ENCODE data around the gene NID1.

DNA sequence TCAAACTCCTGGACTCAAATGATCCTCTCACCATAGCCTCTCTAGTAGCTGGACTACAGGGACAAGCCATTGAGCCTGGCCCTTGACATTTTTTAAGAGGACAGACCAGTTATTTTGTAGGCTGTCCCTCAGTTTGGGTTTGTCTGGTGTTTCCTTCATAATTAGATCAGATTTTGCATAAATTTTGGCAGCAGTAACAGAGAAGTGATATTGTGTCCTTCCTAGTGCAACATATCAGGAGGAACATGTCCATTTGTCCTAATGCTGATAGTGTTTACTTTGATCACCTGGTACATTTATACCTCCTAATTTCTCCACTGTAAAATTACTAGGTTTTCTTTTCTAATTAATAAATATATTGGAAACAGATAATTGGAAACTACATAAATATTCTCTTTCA, 5.9 kb upstream of the NID1 start:
- TF ChIP-seq POLR2A (IDR thresholded peaks at IDR 0.05) = no peak
- TF ChIP-seq, protein P1, sequence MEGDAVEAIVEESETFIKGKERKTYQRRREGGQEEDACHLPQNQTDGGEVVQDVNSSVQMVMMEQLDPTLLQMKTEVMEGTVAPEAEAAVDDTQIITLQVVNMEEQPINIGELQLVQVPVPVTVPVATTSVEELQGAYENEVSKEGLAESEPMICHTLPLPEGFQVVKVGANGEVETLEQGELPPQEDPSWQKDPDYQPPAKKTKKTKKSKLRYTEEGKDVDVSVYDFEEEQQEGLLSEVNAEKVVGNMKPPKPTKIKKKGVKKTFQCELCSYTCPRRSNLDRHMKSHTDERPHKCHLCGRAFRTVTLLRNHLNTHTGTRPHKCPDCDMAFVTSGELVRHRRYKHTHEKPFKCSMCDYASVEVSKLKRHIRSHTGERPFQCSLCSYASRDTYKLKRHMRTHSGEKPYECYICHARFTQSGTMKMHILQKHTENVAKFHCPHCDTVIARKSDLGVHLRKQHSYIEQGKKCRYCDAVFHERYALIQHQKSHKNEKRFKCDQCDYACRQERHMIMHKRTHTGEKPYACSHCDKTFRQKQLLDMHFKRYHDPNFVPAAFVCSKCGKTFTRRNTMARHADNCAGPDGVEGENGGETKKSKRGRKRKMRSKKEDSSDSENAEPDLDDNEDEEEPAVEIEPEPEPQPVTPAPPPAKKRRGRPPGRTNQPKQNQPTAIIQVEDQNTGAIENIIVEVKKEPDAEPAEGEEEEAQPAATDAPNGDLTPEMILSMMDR (IDR thresholded peaks at IDR 0.05) = no peak
